ENCODE data around the gene BRIP1.
"Not testable (repeated sequence)": the region's sequence is repeated elsewhere in the genome, so short reads cannot be mapped to it uniquely, and the experiment has no call there.

Gene BRIP1

DNA sequence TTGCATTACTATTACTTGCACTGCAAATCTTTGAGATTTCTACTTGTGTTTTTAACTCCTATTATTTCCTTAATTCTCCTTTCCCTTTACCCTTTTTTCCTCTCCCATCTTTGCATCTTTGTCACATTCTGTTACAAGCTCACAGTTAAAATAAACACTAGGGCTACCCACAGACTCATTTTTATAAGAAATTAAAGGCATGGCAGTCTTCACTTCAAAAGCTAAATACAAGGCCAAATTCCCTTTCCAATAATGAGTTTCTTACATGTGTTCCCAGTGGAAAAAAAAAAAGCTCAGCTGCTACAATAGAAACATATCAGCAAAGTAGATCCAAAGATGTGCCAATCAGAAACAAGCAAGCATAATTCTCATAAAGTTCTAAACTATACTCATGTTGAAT is 3.7 kb upstream of the BRIP1 start:
- DNase-seq (ENCODE audit: low read depth in 2 of 2): no peak

DNA sequence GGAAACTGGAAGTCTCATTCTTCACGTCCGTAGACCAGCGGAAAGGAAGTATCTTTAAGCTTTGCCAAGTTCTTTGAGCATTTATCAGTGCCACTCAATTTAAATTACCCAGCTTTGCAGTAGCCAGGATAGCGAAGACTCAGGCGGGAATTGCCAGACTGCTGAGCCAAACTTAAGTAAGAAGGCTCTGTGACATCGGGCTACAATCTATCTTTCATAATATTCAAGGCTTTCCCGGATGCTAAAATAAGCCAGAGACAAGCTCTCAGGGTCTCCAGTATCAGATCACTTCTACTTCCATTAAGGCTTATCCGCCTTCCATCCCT is 436 bp upstream of the BRIP1 start:
- no peak for DNase-seq (ENCODE audit: low read depth in 2 of 2)

DNA sequence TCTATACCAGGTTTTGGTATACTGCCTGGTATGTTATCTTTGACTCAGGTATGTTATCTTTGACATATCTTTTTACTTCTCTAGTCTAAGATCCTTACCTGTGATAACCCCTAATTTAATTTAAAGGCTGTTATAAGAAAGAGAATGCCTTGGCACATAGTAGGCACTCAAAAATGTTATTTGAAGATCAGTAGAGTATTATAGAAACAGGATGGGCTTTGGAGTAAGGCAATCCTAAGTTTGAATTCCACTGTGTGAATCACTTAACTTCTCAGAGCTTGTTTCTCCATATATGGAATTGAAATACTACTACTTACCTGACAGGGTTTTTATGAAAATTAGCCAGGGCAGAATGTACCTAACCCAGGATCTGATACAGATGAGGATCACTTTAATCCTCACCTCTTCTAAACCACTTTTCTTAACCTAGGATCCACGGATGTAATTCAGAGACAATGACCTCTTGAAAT is 1.2 kb downstream of the BRIP1 start:
- no peak for DNase-seq (ENCODE audit: low read depth in 2 of 2)

DNA sequence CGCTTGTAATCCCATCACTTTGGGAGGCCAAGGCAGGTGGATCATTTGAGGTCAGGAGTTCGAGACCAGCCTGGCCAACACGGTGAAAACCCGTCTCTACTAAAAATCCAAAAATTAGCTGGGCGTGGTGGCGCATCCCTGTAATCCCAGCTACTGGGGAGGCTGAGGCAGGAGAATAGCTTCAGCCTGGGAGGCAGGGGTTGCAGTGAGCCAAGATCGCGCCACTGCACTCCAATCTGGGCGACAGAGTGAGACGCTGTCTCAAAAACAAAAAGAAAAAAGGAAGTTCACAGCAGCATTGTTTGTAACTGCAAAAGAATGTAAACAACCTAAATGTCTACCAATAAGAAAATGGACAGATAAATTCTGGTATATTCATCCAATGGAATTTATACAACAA is 2.9 kb downstream of the BRIP1 start:
- not testable (repeated sequence) for DNase-seq (ENCODE audit: low read depth in 2 of 2)

DNA sequence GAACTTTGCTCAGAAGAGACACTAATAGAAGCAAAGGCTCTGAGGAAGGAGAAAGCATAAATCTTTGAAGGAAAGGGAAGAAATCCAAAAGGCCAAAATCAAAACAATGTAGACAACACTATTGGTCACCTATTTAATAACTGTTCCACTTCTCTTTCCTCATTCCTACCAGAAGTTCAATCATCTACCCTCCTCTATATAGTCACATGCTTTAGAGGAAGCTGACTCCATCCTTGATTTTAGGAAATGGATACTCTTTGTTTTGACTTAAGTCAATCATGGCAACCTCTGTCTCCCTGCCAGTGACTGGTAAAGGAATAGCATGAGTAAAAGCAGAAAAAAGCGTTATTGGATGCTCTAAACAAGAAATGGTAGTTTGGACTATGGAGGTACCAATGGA is 7.3 kb downstream of the BRIP1 start:
- DNase-seq (ENCODE audit: low read depth in 2 of 2): no peak

DNA sequence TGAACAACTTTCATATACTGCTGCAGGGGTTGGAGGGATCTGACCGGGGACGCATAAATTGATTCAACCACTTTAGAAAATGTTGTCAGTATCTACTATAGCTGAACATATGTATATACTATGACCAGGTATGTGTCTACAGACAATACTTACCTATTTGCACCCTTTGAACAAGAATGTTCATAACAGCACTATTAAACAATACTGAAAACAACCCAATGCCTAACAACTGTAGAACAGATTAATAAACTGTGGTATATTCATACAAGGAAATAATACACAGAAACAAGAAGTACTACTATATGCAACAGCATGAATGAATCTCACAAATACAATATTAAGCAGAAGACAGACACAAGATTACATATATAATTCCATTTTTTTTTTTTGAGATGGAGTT is 10.5 kb downstream of the BRIP1 start:
- no peak for DNase-seq (ENCODE audit: low read depth in 2 of 2)

DNA sequence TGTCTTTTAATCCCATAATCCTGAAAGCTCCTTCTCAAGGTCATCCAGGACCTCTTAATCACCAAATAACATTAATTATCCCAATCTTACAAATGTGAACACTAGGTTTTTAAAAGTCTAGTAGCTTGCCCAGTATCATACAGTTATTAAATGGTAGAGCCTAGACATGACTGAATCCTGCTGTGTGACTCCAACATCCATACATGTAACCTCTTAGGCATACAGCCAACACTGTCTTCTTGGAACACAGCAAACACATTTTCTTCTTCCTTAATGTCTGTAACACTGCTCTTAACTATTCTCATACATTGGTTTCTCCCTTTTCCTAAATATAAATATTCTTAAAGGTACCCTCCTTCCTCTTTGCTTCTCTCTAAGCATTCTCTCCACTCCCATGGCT is 13.7 kb downstream of the BRIP1 start:
- no peak for DNase-seq (ENCODE audit: low read depth in 2 of 2)

DNA sequence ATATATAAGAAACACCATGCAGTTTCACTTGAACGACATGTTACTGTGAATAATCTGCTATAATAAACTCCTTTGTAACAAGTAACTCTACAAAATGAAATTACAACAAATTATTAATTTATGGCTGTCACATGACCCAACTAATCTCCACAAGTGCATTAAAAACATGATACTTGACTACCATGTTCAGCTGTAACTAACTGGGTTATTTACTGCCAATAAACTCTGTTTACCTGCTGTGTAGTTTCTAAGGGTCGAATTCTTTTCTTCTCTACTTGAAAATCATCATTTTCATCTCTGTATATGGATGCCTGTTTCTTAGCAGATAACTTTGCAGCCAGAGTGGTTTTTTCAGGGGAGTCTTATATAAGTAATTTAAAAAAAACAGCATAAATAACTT is 14.4 kb downstream of the BRIP1 start:
- no peak for DNase-seq (ENCODE audit: low read depth in 2 of 2)

DNA sequence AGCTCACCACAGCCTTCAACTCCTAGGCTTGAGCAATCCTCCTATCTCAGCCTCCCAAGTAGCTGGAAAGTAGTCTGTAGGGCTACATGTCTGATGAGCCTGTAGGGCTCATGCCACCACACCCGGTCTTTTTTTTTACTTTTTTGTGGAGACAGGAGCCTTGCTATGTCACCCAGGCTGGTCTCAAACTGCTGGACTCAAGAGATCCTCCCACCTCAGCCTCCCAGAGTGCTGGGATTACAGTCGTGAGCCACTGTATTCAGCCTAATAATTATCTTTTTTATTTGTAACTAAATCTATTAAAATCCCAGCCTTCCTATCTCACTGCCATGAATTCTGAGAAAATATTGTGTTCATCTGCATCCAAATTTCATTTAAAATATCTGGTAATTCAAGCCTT is 15.1 kb downstream of the BRIP1 start:
- DNase-seq (ENCODE audit: low read depth in 2 of 2): no peak

DNA sequence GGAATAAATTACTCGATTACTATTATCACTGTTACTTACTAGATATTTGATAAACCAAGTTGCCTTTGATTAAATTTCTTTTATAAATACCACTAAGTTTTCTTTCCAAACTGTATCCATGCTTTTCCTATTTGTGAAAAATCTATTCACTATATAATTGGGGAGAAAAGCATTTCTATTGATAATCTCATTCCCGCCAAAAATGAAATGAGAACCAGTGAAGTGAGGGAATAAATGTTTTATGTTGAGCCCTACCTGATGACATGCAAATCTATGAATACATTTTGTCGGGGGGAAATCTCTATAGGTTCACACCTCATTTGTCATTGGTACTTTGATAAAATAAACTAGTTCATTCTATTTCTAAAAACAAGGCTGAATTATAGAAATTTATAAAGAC is 15.7 kb downstream of the BRIP1 start:
- DNase-seq (ENCODE audit: low read depth in 2 of 2): no peak

DNA sequence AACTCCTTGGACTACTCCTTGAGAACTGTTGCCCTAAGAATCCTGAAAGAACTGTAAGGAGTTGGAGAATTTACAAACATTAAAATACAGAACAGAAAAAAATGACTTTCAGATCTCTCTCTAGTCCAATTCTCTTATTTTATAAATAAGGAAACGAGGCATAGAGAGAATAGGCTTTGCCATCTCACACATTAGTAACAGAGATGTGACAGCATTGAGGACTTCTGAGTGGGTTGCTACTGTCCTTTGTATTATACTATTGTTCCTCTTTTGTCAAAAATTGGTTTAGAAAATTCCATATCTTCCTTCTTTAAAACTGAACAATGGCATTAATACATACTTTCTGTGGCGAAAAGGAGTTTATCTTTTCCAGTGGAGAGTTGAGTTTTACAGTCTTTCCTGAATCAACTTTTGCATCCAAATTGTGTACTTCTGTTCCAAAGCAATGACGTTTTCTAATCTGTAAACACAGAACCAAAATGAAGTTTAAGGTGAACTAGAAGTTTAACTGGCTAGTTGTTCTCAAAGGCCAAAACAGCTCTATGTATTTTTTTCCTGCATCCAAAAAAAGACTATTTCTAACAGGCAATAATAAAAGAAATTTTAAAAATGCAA is 16.5 kb downstream of the BRIP1 start:
- DNase-seq (ENCODE audit: low read depth in 2 of 2): no peak

DNA sequence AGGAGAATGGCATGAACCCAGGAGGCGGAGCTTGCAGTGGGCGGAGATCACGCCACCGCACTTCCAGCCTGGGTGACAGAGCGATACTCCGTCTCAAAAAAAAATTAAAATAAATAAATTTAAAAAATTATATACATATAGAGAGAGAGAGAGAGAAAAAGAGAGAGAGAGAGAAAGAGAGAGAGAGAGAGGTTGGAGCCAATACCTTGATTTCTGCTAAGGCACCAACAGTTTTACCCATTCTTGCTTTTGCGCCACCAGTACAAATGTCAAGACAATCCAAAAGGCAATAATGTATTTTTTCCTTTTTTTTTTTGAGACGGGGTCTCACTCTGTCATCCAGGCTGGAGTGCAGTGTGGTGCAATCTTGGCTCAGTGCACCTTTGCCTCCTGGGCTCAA is 17.2 kb downstream of the BRIP1 start:
- no peak for DNase-seq (ENCODE audit: low read depth in 2 of 2)

DNA sequence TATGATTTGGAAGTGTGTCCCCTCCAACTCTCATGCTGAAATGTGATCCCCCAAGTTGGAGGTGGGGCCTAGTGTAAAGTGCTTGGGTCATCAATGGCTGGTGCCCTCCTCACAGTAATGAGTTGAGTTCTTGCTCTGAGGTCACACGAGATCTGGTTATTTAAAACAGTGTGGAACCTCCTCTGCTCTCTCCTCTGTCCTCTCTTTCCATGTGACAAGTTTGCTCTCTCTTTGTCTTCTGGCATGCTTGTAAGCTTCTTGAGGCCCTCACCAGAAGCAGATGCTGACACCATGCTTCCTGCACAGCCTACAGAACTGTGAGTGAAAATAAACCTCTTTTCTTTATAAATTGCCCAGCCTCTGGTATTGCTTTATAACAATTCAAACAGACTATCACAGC is 19.9 kb downstream of the BRIP1 start:
- DNase-seq (ENCODE audit: low read depth in 2 of 2): no peak

DNA sequence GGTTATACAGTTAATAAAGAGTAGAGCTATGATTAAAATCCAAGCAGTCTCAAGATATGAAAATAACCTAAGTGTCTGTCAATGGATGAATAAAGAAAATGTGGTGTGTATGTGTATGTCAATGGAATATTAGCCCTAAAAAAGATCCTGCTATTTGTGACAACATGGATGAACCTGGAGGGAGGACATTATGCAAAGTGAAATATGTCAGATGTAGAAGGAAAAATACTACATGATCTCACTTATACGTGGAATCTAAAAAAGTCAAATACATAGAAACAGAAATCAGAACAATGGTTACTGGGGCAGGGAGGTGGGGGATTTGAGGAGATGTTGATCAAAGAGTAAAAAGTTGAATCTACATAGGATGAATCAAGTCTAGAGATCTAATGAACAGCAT is 20.4 kb downstream of the BRIP1 start:
- no peak for DNase-seq (ENCODE audit: low read depth in 2 of 2)

DNA sequence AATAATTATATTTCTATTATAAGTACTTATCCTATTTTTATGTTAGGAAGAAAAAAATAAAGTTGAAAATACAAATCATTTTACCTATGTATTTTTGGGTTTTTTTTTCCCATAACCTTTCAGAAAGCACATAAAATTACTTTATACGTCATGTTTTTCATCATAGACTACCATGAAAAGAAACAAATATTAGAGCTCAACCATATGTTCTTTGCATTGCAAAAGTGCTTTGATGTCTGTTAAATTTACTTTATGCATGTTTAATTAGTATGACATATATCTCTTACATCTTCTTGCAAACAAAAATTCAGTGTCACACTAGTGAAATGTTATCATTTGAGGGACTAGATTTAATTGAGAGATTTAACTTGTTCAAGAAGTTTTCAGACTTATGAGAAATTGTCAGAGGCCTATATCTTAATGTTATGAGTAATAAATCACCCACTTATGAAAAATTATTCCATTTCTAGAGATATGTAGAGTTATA is 24.0 kb downstream of the BRIP1 start:
- DNase-seq (ENCODE audit: low read depth in 2 of 2): no peak

DNA sequence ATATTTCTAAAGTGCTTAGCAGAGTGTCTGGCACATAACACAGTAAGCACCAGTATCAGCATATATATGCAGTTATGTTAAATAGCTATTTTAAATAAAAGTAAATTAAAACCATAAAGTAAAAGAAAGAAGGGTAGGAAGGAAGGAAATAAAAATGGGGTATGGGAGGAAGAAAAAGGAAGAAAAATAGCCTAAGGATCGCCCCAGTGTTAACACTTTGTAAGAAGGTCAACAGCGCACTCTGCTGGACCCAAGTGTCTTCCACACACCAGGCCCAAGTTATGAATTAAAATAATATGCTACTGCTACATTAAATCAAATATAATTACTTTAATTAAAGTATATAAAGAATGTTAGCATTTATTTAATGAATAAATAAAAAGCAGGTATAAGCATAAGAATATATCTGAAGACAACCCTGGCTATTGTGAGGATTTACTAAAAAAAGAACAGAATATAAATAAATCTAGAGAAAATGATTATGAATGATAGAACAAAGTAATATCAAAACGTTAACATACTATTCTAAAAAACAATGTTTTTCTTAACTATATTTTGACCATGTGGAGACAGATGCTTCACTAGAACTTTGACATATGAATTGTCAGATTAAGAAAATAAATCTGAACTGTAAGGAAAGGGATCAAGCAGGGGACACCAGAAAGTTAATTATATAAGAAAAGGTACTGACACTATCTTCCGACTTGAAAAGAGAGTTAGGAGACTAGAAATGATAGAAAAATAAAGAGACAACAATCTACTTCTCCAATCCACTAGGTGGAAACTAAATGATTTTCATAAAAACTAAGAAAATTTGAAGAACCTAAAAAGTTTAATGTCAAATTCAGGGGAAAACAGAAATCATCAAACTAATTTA is 25.9 kb downstream of the BRIP1 start:
- DNase-seq (ENCODE audit: low read depth in 2 of 2): peak in 1 of 2 donors; percentile 17

DNA sequence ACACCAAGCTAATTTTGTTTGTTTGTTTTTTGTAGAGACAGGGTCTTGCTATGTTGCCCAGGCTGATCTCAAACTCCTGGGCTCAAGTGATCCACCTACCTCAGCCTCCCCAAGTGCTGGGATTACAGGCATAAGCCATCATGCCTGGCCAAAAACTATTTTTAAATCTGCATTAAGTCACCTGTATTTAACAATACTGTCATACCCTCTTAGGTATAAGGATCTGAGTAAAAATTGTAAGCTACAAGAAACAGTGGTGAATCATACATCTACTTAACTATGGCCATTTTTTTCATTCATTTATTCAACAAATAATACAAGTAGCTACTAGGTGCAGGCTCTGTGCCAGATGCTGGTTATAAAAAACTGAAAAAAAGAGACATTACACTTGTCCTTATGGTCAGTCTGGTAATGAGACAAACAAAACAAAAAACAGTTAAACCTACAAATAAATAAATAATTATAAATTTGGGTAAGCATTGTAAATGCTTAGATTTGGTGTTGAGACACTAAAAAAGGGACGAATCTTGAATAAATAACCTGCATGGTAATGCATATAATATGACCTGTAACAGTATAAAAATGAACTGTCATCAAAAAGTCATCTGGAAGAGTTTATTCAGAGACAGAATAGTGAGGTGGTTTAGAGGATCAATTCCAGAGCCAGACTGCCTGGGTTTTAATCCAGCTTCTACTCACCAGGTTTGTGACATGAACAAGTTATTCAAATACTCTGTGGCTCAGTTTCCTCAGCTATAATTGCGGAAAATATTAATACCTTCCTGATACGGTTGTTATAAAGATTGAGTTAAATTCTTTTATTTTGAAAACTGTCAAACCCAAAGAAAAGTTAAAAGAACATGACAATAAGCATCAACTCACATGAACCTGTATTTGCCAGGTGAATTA is 26.8 kb downstream of the BRIP1 start:
- no peak for DNase-seq (ENCODE audit: low read depth in 2 of 2)

DNA sequence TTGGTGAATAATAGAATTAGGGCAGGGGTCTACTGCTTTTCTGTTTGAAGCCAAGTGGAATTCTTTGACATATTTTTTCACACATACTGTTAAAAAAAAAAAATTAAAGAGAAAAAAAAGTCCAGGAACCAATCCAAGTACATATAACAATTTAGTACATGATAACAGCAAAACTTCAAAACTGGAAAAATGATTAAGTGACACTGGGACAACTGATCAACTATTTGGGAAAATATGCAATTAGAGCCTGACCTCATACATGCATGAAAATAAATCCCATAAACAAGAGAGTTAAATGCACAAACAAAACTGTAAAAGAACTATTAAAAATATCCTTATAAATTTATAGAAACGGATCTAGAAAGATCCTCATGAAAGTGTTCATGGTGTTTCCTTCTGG is 27.7 kb downstream of the BRIP1 start:
- DNase-seq (ENCODE audit: low read depth in 2 of 2): no peak

DNA sequence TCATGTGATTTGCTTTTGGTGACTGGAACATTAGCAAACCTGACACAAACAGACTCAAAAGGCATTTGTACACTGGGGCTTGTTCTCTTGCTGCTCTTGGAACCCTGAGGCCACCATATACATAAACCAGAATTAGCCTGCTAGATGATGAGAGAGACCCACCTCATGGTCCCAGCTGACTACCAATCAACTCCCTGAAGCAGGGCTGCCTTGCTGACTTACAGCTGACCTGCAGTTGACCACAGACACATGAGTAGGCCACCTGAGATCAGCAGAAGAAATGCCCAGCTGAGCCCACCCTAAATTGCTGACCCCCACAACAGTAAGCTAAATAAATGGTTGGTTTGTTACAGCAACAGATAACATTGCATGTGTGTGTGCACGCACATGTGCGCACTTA is 28.7 kb downstream of the BRIP1 start:
- DNase-seq (ENCODE audit: low read depth in 2 of 2): no peak

DNA sequence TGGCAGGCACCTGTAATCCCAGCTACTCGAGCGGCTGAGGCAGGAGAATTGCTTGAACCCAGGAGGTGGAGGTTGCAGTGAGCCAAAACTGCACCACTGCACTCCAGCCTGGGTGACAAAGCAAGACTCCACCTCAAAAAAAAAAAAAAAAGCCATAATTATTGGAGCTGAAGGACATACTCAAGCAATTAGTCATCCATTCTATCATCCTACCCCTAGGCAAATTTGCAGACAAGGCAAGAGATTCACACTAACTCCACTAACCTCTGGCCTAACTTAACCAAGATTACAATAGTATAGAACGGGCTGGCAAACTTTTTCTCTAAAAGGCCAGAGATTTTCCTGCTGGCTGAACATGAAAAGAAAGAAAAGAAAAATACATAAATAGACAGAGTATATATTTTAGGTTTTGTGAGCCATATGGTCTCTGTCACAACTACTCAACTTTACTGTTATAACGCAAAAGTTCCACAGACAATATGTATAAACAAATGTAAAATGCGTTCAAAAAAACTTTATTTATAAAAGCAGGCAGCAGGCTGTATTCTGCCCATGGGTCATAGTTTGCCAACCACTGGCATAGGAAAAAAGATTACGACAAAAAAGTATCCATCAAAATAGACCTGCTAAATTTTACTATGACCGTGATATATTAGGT is 29.7 kb downstream of the BRIP1 start:
- no peak for DNase-seq (ENCODE audit: low read depth in 2 of 2)

DNA sequence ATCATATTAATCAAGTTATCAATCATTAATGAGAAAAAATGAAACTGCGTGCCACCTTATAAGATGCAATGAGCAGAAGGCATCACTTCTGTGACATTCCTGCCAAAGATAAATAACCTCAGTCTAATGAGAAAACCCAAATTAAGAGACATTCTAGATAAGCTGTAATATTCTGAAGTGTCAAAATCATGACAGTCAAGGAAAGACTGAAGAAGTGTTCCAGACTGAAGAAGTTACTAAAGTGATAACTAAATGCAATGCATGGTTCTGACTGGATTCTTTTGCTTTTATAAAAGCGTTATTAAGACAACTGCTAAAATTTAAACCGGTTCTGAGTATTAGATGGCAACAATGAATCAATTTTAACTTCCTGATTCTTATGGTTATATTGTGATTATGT is 30.9 kb downstream of the BRIP1 start:
- no peak for DNase-seq (ENCODE audit: low read depth in 2 of 2)

DNA sequence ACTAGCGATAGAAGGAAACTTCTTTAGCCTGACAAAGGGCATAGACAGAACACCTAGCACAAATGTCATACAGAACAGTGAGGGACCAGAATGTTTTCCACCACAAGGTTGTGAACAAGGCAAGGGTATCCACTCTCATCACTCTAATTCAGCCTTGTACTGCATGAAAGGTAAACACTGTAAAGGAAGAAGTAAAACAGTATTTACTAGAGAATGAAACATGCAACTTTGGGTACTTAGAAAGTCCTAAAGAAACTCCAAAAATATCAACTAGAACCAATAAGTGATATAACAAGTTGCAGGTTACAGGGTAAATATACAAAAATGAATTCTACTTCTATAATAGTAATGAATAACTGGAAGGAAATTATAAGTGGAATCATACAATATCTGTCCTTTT is 32.2 kb downstream of the BRIP1 start:
- DNase-seq (ENCODE audit: low read depth in 2 of 2): no peak
